Limb (tissue), 2 donors: Measurements from ENCODE around the gene MESP1.
A peak's percentile ranks its signal among the peaks of the same experiment; 100 is the strongest.
"Not testable (repeated sequence)": the region's sequence is repeated elsewhere in the genome, so short reads cannot be mapped to it uniquely, and the experiment has no call there.

Source experiments
- DNase-seq, 2 donors: peaks; one replicate each; pipeline ENCODE4 v3.0.0-alpha.2; 2016; ENCODE audit errors: extremely low spot score in 2 of 2

The MESP1 gene, protein sequence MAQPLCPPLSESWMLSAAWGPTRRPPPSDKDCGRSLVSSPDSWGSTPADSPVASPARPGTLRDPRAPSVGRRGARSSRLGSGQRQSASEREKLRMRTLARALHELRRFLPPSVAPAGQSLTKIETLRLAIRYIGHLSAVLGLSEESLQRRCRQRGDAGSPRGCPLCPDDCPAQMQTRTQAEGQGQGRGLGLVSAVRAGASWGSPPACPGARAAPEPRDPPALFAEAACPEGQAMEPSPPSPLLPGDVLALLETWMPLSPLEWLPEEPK

DNA sequence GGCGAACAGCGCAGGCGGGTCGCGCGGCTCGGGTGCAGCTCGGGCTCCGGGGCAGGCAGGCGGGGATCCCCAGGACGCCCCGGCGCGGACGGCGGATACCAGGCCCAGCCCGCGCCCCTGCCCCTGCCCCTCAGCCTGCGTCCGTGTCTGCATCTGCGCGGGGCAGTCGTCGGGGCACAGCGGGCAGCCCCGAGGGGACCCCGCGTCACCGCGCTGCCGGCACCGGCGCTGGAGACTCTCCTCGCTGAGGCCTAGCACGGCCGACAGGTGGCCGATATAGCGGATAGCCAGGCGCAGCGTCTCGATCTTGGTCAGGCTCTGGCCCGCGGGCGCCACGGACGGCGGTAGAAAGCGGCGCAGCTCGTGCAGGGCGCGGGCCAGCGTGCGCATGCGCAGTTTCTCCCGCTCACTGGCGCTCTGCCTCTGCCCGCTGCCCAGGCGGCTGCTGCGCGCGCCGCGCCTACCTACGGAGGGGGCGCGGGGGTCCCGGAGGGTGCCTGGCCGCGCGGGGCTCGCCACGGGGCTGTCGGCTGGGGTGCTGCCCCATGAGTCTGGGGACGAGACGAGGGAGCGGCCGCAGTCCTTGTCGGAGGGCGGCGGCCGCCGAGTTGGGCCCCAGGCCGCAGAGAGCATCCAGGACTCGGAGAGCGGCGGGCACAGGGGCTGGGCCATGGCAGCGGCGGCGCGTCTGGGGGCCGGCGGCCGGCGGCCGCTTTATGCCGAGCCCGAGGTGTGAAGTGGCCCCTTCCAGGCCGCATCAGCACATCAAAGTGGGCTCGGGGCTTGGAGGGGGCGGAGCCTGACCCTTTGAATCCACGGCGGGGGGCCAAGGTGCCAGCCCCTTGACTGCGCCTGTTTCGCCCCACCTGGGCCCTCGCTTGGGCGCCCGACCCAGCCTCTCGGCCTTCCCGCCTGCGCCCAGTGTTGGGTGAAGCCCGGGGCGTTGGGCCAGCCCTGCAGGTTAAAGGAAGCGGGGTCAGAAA, at the start of gene MESP1:
MESP1 (minus strand) TSS at position 690 of the 983 bp plus-strand sequence; CDS start at position 672, 18 bp downstream.
- peak; percentile 94 for DNase-seq

DNA sequence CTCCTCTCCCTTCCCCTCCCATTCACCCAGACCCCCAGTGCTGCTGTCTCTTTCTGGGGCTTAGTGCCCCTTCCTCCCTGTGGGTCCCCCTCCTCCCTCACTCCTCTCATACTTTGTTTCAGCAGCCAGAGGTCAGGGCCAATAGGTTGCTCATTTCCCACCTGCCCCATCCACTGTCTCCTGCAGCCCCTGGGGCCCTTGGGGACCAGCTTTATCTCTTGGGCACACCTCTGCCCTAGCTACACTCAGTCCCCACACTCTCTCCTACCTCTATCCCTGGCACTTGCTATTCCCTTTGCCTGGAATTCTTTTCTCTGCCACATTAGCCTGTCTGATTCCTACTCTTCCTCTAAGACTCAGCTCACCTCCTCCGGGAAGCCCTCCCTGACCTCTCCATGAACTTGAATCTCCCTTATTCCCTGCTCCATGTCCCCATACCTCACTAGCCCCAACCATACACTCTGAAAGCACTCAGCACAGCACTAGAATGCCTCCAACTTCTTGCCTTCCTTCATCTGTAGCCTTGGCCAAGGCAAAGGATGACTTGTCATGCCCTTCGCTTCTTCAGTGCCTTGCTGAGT, 49.0 kb upstream of the MESP1 start:
- no peak for DNase-seq

DNA sequence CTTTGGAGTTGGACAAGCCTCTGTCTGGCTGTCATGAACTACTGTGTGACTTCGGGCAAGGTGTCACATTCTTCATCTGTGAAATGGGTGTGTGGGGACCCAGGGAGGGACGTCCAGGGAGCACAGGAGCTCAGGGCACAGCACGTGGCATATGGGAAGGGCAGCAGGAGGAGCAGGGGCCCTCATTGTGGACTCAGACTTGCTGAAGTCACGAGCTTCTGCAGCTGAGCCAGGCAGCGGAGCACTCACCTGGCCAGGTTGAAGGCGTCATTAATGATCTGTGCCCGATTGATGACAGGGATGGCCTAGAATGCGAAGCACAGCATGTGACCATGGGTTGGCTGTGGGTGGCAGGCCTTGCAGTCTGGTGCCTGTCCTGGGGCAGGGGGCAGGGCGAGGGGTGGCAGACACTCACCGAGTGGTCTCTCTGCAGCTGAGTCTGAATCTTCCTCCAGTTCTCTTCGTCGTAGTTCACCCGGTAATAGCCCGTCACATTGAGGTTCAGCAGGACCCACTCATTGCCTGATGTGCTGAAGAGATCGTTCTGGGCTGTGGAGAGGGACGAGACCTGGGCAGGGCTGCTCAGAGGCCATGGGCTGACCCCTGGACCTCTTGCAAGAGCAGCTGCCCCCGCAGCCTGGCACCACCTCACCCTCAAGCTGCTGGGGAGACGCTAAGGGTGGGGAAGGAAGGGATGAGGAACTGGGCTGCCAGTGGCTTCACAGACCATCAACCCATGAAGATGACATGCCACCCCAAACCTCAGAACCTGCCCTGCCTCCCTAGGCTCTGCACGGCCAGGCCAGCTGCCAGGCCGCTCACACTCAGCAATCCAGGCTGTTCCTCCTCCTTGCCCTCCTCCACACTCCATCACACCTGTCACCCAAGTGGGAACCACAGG, 48.2 kb upstream of the MESP1 start:
- DNase-seq, result peak in 1 of 2 donors; percentile 19

DNA sequence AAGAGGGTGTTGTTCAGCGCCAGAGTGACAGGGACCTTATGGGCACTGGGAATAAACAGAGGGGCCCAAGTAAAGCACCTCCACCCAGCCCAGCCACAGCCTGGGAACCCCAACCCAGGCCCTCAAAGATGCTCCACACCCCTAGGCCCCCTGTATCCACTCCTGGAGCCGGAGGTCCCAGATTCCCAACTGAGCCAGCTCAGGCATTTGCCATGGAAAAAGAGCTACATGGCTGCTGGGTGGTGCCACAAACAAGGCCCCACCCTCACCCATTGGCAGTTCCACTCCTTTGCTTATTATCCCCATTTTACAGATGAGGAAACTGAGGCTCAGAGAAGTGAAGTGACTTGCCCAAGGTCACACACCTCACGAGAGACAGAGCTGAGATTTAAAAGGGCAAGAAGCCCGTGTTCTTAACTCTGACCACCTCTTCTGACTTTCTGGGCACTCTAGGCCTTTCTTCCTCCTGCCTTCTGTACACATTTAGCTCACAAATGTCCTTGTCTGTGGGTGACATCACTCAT, 46.7 kb upstream of the MESP1 start:
- DNase-seq, result no peak

DNA sequence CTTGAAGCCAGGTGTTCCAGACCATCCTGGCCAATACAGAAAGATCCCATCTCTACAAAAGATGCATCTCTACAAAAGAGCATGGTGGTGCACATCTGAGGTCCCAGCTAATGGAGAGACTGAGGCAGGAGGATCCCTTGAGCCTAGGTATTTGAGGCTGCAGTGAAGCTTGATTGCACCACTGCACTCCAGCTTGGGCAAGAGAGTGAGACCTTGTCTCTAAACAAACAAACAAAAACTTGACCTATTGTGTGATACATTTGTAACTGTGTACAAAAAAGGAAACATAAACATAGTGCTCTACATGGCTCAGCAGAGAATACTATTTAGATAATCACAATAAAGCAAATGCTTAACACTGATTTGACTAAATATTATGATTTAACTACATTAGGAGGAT, 44.9 kb upstream of the MESP1 start:
- no peak for DNase-seq

DNA sequence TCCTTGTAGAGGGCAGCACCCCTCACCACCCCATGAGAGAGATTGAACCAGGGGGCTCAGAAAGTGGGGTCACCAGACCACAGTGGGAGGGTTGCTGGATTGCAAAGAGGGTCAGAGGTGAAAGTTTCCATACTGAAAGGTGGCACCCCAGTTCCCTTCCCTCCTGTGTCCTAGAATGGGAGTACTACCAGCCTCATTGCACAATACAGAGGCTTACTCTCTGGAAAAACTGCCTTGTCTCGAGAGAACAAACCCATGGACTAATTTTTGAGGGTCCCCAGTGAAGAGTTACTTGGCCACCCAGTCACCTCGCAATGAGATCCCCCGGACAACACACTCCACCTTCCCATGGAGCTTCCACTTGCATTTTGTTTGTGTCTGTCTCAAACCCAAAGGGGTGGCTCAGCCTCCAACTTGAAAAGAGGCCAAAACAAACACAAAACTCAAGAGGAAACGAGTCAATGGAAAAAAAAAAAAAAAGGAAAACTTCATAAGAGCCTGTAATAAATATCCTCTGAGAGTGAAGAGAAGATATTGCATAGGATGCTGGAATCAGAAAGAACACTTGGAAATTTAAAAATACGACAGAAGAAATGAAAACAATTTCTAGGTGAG, 43.7 kb upstream of the MESP1 start:
- DNase-seq, result no peak

DNA sequence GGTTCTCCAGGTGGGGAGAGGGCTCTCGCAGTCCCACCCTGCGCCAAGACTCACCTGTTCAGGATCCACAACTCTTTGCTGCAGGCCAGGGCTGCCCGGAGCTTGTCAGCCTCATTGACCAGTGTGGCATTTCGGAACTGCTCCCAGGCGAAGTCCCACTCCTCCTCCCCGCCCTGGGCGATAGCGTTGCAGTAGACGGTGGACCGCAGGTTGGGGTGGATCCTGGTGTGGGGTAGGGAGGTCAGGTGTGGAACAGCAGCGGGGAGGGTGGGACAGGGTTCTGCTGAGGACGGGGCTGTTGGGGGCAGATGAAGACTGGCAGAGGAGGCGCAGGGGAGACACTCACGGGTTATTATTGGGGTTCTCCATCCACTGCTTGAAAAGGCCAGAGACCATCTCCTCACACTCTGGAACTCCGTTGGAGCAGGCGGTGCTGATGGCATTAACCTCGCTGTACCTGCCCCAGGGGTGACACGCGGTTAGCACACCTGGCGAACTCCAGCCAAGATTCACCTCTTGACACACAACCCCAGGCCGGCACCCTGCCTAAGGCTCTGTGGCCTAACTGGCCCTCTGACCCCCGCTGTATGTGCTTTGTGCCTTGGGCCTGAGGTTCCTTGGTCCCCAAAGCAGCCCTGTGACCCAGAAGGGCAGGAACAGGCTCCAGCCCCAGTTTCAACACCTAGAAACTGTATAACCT, 41.2 kb upstream of the MESP1 start:
- no peak for DNase-seq

DNA sequence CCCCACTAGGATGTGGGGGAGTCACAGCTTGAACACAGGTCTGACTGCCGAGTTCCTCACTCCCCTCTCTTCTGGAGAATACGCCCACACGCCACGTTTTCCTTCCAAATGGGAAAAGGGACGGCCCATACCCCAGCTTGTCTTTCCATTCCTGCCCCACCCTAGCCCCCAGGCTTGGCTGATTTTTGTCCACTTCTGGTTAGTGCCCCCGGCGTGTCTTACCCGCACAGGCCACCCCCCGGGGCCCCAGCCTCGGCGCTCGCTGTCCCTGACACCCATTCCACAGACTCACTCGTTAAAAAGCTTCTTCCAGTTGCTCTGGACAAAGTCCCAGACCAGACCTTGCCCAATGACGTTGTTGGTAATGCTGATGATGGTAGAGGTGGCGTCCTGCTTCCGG, 39.6 kb upstream of the MESP1 start:
- no peak for DNase-seq

DNA sequence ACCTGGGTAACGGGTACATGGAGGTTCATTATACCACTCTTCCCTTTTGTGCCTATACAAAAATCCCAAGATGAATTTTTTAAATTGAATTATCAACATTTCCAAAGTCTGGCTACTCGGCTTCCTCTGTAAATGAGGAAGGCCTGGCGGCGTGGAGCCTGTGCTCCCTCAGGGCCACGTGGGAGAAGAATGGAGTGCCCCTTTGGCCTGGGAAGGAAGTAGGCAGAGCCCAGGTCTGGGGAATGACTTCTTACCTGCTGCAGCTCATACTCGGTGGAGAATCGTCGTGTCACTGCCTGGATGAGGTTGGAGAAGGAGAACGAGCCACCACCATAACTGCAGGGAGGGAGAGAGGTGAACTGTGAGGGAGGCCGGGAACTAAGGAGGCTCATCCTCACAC, 39.2 kb upstream of the MESP1 start:
- no peak for DNase-seq

DNA sequence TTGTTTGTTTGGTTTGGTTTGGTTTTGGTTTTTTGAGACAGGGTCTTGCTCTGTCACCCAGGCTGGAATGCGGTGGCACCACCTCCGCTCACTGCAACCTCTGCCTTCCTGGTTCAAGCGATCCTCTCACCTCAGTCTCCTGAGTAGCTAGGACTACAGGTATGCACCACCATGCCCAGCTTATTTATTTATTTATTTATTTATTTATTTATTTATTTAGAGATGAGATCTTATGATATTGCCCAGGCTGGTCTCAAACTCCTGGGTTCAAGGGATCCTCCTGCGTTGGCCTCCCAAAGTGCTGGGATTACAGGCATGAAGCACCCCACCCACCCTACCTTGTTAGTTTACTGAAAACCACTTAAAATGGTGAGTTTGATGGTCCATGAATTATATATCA, 37.5 kb upstream of the MESP1 start:
- not testable (repeated sequence) for DNase-seq

DNA sequence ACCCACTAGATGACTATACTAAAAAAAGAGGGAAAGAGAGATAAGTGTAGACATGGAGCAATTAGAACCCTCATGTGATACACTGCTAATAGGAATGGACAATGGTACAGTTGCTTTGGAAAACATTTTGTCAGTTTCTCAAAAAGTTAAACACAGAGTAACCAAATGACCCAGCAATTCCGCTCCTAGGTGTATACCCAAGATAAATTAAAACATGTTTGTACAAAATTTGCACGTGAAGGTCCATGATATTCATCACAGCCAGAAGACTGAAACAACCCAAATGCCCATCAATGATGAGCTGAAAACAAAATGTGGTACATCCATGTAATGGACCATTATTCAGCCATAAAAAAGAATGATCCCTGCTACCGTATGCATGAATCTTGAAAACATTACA, 36.9 kb upstream of the MESP1 start:
- no peak for DNase-seq

DNA sequence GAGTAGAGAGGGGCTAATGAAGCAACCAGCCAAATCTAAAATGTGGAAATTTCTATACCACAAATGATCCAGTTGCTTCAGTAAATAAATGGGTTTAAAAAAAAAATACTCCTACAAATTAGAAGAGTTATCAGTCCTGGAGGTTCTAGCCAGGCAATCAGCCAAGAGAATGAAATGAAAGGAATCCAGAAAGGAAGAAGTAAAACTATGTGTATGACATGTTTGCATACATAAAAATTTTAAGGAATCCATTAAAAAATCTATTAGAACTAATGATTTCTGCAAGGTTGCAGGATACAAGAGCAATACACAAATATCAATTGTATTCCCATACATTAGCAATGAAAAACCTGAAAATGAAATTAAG, 34.7 kb upstream of the MESP1 start:
- DNase-seq, result no peak

DNA sequence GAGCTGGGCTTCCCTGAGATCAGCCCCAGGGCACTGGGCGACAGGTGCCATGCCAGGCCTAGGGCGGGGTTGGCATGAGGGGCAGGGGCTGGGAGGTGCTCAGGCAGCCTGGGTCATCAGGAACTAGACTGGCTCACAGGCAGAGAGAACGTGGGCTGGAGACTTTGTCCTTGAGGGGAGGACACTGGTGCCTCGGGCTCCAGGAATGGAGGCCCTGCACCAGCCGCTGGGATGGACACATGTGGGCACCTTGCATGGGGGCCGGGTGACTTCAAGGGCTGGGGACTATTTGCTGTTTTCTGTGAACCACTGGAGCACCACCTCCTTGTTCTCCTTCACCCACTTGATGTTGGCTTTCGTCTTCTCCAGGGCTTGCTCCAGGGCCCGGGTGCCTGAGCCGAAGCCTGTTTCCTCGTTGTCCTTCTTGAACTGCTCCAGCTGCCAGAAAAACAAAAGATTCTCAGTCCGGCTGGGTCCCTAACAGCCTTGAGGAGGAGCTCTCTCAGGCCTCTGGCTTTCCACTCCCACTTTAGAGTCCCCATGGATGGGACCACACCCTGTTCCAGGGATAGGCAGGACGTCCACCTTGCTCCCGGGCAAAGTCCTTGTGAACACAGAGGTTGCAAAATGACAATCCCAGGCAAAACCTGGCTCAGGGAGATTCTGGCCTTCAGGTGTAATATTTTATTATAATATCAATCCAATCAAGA, 34.2 kb upstream of the MESP1 start:
- DNase-seq, result no peak

DNA sequence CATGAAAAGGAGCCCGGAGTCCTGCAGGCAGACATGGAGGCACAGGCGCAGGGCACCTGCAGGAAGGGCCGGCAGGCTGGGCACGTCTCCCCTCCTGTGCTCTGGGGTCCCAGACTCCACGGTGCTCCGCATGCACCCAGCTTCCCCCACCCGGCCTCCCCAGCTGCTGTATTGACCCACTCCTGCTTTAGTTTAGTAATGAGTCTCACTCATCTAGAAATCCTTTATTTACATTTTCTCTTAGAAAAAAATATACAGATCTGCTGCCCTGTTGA, 33.6 kb upstream of the MESP1 start:
- no peak for DNase-seq

DNA sequence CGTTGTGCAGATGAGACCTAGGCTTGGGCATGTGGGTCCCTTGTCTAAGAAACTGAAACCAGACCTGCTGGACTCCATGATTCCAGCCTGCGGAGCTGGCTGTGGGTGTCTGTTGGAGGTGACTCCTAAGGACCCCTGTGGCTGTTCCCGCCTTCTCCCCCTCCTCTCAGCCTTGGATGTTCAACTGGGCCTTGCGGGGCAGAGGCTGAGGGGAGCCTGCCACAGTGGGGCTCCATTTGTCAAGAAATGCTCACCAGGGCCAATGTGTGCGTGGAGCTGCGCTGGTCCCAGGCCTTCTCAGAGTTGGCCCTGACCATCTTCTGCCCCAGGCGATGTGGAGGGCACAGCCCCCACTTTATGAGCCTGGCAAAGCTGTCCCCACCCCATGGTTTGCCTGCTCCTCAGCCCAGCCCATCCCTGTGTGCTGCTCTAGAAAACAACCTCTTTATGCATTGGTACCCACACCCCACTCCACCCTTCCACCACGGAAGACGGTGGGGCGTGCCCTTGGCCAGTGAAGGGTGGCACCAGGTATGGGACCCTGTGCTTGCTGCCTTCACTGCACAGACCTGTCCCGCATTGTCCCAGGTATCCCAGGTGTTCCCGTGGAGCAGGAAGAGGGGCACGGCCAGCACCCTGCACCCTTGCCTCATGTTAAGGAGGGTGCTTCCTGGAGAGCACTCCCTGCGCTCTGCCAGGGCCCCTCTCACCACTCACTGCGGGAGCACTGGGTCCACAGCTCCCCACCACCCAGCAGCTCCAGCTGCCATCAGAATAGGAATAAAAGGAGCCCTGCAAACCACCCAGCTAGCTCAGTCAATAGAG, 33.0 kb upstream of the MESP1 start:
- no peak for DNase-seq

DNA sequence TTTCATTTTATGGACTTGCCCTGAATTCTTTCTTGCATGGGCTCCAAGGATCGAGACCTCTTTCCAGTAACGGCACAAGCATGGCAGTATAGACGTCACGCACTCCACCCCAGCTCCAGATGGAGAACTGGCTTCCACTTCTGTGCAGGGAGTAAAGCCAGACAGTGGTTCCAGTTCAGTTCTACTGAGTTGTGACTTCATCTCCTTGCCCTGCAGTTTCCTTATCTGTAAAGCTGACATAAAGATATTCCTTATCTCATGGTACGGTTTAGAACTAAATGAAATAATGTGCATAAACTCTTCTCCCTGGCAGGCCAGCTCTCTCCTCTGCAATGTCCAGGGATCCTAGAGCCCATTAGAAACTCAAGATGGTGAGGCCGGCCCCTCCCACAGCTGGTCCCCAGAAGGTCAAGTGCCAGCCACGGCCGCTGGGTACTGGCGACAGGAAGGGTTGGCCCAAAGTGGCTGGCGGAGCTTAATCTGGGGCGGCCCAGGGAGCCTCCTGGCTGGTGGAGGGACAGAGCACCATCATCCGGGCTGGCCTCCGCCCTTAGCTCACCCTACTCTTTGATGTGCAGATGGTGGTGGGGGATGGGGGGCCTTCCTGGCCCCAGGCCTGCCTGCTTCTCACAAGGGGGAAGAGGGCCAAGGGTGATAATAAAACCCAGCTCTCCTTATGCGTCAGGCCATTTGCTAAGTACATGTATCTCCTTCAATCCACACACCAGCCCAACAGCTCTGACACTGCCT, 32.2 kb upstream of the MESP1 start:
- no peak for DNase-seq

DNA sequence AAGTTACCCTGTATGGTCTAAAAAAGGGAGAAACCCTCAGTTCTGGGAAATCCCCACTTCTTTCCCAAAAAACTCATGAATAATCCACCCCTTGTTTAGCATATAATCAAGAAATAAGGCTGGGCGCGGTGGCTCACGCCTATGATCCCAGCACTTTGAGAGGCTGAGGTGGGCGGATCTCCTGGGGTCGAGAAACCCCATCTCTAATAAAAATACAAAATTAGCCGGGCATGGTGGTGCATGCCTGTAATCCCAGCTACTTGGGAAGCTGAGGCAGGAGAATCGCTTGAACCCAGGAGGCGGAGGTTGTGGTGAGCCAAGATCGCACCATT, 31.5 kb upstream of the MESP1 start:
- DNase-seq, result not testable (repeated sequence)
